Activated gamma-delta T cell treated with anti-CD3 and anti-CD28 coated beads, Interleukin-2, amount 50 U/mL, for 16 hours (primary cell): Measurements from ENCODE around the gene AVL9.
"Not testable (repeated sequence)": the region's sequence is repeated elsewhere in the genome, so short reads cannot be mapped to it uniquely, and the experiment has no call there.

Experiments used
- DNase-seq: peaks from one replicate; pipeline ENCODE4 v3.0.0-alpha.2; 2020; ENCODE audit warnings: low read depth

AVL9 gene

GRCh38 chr7:32495298-32496051, at the start of gene AVL9:
Gene AVL9, plus strand, starts transcription at chr7:32495489. Its CDS starts 221 bp downstream, at chr7:32495710.
- peak; percentile 99 for DNase-seq

- no peak for DNase-seq
Measured at GRCh38 chr7:32447218-32447617, 48.1 kb upstream of the AVL9 start.

DNA sequence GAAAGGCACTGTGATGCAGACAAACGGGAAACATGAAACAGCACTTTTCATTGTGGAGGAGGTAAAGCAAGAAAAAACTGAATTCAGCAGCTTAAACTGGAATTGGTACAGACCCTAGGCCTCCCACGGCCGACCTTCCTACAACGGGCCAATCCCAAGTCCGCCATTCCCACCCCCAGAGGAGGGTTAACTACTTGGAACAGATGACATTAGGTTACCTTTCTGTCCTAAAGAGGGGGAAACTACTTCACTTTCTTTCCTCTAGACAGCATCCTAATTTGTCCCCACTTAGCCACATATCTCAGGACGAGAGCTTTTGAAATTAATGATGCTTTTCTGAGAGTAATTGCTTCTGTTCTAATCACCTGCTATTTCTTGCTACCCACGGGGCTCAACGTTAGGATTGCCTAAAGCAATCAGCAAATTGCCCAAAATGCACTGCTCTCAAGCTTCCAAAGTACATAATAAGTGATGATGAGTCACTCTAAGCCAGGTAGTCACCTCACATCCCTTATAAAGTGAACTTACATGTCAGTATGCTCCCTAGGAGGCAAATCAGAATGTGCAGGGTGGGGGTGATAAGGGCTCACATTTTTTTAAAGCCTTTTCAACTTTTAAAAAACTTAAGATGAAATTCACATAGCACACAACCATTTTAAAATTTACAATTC, 41.8 kb upstream of the AVL9 start:
- DNase-seq, result no peak

- no peak for DNase-seq
Measured at GRCh38 chr7:32458025-32458424, 37.3 kb upstream of the AVL9 start.

- no peak for DNase-seq
Measured at GRCh38 chr7:32459788-32460187, 35.5 kb upstream of the AVL9 start.

GRCh38 chr7:32461484-32461883, 33.8 kb upstream of the AVL9 start:
- no peak for DNase-seq

- no peak for DNase-seq
Measured at GRCh38 chr7:32462451-32462850, 32.8 kb upstream of the AVL9 start.

GRCh38 chr7:32462977-32463376, 32.3 kb upstream of the AVL9 start:
- no peak for DNase-seq

DNA sequence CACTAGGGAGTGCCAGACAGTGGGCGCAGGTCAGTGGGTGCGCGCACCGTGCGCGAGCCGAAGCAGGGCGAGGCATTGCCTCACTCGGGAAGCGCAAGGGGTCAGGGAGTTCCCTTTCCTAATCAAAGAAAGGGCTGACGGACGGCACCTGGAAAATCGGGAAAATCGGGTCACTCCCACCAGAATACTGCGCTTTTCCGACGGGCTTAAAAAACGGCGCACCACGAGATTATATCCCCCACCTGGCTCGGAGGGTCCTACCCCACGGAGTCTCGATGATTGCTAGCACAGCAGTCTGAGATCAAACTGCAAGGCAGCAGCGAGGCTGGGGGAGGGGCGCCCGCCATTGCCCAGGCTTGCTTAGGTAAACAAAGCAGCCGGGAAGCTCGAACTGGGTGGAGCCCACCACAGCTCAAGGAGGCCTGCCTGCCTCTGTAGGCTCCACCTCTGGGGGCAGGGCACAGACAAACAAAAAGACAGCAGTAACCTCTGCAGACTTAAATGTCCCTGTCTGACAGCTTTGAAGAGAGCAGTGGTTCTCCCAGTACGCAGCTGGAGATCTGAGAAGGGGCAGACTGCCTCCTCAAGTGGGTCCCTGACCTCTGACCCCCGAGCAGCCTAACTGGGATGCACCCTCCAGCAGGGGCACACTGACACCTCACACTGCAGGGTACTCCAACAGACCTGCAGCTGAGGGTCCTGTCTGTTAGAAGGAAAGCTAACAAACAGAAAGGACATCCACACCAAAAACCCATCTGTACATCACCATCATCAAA, 30.5 kb upstream of the AVL9 start:
- DNase-seq, result not testable (repeated sequence)

DNA sequence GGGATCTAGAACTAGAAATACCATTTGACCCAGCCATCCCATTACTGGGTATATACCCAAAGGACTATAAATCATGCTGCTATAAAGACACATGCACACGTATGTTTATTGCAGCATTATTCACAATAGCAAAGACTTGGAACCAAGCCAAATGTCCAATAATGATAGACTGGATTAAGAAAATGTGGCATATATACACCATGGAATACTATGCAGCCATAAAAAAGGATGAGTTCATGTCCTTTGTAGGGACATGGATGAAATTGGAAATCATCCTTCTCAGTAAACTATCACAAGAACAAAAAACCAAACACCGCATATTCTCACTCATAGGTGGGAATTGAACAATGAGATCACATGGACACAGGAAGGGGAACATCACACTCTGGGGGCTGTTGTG, 25.3 kb upstream of the AVL9 start:
- DNase-seq, result not testable (repeated sequence)

DNA sequence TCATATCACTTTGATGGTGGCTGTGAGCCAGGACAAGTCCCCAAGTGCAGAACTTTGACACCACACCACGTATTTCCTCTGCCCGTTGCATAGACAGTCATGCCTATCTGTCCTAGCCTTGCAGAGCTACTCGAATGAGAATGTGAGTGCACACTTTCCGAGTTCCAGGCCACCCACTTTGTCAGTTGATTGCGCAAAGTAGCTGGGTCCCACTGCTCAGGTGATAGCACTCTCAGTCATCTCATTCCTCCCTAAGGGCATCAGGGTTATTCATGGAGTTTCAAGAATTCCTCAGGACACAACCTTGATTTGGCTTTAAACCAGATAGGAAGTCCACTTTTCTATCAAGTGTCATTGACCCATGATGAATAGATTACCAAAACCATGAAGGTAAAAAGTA, 24.4 kb upstream of the AVL9 start:
- no peak for DNase-seq

DNA sequence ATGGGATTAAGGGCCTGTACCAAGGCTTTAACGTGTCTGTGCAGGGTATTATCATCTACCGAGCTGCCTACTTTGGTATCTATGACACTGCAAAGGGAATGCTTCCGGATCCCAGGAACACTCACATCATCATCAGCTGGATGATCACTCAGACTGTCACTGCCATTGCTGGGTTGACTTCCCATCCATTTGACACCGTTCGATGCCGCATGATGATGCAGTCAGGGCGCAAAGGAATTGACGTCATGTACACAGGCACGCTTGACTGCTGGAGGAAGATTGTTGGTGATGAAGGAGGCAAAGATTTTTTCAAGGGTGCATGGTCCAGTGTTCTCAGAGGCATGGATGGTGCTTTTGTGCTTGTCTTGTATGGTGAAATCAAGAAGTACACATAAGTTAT, 23.3 kb upstream of the AVL9 start:
- no peak for DNase-seq

GRCh38 chr7:32474008-32474407, 21.3 kb upstream of the AVL9 start:
- DNase-seq, result no peak

DNA sequence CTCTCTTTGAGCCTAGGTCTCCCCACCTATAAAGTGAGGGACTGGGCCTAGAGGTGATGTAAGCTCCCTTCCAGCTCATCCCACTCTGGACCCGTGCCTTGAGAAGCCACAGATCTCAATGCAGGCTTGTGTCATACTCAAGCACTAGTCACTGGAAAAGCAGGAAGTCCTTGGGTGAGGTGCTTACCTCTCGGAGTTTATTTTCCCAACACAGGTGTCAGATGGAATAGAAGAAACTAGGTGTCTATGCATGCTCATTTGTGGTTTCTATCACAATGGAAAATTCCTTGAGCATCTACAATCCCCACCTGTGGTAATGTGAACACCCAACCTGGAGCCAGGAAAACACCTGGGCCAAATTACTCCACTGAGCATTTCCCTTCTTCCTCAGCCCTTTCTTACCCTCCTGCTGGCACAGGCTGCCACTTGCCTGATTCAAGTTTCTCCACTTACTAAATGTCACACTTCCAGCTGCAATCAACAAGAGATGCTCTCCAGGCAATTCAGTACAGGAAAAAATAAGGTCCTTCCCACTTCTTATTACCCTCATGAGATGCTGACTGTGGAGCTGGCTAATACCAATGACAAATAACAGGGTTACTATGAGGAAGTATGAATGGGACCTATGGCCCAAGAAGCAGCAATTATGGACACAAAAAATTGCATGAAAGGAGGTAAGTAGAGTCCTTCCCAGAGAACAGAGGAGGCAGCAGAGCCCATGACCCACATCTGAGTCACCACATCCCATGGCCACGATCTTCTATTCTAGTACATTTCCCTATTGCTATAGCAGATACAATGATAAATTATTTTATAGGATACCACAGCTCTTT, 18.3 kb upstream of the AVL9 start:
- no peak for DNase-seq

DNA sequence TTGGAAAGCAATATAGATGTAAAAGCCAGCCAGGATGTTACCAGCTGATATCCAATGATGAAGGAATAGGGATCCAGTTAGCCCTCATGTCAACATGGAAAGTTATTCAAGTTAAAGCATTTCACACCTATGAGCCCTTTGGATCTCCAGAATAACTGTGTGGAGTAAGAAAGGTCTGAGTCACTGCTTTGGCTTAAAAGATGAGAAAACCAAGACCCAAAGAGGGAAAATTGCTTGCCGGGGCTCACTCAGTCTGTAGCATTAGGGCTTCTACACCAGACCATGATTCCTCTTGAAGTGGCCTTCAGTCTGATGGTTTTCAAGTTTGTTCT, 17.7 kb upstream of the AVL9 start:
- DNase-seq, result no peak

DNA sequence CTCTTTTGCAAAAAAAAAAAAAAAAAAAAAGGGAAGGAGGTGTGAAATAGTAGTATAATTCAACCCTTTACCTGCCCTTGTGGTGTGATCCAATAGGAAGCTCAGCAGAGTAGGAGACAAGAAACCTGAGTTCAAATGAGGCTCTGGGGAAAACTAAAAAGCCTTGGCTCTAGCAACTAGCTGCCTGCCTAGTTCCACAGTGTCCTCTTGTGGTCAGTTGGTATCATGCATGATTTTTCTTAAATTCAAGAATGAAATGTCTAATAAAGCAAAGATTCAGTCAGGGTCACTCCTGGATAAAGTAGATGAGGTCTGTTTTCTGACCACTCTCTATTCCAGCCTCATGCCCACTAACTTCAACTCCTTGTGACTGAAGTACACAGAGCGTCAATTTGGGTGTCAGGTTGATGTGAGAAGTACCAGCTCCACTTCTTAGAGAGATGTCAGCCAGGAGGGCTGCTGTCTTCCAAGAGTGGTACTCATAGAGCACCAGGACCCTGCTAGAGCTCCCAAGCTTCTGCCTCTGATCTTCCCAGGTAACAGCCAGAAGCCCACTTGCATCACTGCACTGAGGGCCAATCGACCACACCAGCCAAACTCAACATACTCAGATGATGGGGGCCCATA, 15.6 kb upstream of the AVL9 start:
- DNase-seq, result no peak

DNA sequence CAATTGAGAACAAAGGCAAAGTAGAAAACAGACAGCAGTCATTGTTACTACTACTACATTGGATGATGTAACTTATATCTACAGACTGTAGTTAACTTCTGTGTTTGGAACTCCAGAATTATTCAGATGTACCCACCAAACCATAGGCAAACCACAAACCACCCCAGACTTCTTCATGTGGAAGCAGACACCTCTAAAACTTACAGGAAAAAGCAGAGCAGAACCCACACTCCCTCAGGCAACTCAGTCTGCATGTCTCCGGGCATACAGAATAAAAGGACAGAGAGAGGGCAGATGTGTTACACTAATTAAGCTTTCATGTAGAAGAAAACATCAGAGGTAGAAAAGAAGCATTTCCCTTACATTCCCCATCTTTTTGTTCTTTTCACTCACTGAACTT, 14.1 kb upstream of the AVL9 start:
- DNase-seq, result no peak

DNA sequence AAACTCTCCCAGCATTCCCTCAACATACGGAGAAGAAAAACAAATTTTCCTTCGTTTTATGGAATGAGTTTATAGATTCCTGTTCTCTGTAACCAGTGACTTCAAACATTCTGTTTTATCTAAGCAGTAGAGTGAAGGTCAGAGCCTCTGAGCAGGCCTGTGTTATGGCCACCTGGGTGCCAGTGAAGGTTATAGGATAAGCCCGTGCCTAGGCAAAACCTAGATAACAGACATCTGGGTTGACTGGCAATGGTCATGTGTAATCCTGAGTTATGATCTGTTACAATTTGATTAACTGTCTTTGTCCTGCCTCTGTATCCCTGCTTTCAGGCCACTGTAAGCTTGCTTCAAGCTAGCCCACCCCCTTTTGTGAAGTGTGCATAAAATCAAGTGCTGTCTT, 13.4 kb upstream of the AVL9 start:
- no peak for DNase-seq

DNA sequence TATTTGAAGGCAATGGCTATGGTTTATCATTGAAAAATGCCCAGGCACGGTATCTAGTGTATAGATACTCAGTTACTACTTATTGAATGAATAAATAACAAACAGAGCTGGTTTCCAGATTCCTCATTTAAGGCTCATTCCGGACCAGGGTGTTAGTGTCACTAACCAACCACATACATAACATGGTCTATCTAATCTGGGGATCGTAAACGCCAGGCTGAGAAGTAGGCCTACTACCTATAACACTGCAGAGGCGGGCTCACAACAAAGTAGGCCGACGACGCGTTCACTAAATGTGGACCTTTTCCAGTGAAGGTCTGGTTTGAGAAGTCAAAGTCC, 5.5 kb upstream of the AVL9 start:
- no peak for DNase-seq

GRCh38 chr7:32490127-32490796, 5.0 kb upstream of the AVL9 start, which contains the start of gene LSM5:
Gene LSM5, minus strand, starts transcription at chr7:32490380. Its CDS starts 15 bp downstream, at chr7:32490365.
- peak; percentile 84 for DNase-seq

DNA sequence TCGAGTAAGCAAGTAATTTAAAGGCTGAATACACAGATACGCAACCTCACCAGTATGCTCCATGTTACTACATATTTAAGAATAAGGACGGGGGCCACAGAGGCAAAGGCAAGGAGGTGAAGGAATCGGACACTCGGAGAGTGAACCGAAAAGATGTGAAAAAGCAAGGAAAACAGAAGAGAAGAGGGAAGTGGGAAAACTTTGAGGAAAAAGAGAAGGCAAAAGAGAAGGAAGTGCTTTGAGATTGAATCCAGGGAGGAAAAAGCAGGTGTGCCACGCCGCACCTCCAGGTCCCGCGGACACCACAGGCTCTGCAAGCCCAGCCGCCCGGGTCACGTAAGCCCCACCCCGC, 367 bp upstream of the AVL9 start:
- DNase-seq, result no peak
